Osteocyte (in vitro differentiated cells): ENCODE results near the gene C19orf38. TPM values are rescaled to one million over a fixed set of nuclear protein-coding genes. Genes with fewer than 3 reads are reported as not detected.

Experiments used
- DNase-seq: peaks from one replicate; pipeline ENCODE4 v3.0.0; 2021; ENCODE audit warnings: mixed read lengths; ENCODE audit not compliant: unreplicated experiment; ENCODE audit errors: extremely low spot score
- H3K27ac Mint-ChIP-seq: one replicate; pipeline ENCODE4 v1.8.0; 2021; ENCODE audit warnings: mild to moderate bottlenecking, mixed read lengths; ENCODE audit not compliant: unreplicated experiment
- H3K27me3 Mint-ChIP-seq: one replicate; pipeline ENCODE4 v1.8.0; 2021; ENCODE audit warnings: mixed read lengths; ENCODE audit not compliant: unreplicated experiment
- H3K36me3 Mint-ChIP-seq: one replicate; pipeline ENCODE4 v1.8.0; 2021; ENCODE audit warnings: mixed read lengths; ENCODE audit not compliant: unreplicated experiment
- H3K4me1 Mint-ChIP-seq: one replicate; pipeline ENCODE4 v1.8.0; 2021; ENCODE audit warnings: mixed read lengths; ENCODE audit not compliant: unreplicated experiment
- H3K4me3 Mint-ChIP-seq: one replicate; pipeline ENCODE4 v1.8.0; 2021; ENCODE audit warnings: mild to moderate bottlenecking, moderate library complexity, mixed read lengths; ENCODE audit not compliant: unreplicated experiment
- H3K9me3 Mint-ChIP-seq: one replicate; pipeline ENCODE4 v1.8.0; 2021; ENCODE audit warnings: mixed read lengths; ENCODE audit not compliant: unreplicated experiment
- CTCF ChIP-seq: fragments of 200-600 bp; sonication (generic); IDR thresholded peaks from 2 replicates; pipeline ENCODE4 v1.5.0; 2021; ENCODE audit warnings: antibody characterized with exemption, mild to moderate bottlenecking, moderate library complexity
- total RNA-seq: library from RNA; stranded (reverse); gene quantifications from 2 replicates; pipeline ENCODE4 v1.2.1, GENCODE V29; 2021

Gene C19orf38
- total RNA-seq, 1 donor from 2014 or later: 0.27 TPM

- Mint-ChIP-seq H3K27me3 (no peaks in the 10 kb centered on the region), H3K9me3 (no peaks in the 10 kb centered on the region), H3K4me3 (no peak overlapping the region), H3K36me3 (peaks cover 30% of the 10 kb centered on the region), H3K27ac (no peak overlapping the region), H3K4me1 (no peaks in the 10 kb centered on the region)
- no peak for DNase-seq
- no peak for TF ChIP-seq CTCF
Measured at GRCh38 chr19:10908380-10908960, 60.3 kb downstream of the C19orf38 start.

DNA sequence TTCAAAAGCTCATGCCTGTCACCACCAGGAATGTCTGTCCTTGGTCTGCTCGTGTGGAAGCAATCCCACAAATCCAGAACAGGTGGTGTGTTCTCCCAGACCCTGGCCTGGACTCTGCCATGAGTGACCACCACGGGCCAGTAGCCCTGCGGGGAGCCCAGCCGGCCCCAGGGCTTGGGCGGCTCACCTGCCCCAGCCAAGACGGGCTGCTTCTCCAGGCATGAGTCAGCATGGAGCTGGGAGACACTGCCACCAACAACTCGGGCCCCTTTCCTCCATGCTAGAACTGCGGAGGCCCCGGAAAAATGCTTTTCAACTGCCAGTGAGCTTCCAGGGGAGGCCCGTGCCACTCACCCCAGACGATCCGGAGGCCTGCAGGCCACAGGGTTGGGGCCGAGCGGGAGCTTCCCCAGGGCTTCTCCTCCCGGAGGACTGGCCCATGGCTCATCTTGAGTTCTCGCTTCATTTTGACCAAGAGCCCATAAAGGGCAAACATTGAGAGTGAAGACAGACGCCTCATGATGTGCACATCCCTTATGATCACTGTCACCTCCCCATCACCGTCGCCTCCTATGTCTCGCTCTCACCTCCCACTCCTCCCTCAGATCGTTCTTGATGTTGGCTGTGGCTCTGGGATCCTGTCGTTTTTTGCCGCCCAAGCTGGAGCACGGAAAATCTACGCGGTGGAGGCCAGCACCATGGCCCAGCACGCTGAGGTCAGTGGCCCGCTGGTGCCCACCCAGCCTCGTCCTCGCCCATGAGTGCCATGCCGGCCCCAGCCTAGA lies 63.6 kb downstream of the C19orf38 start:
- no peak overlapping the region for H3K27ac Mint-ChIP-seq
- peaks cover 29% of the 10 kb centered on the region for H3K36me3 Mint-ChIP-seq
- no peaks in the 10 kb centered on the region for H3K9me3 Mint-ChIP-seq
- no peaks in the 10 kb centered on the region for H3K27me3 Mint-ChIP-seq
- no peak for DNase-seq
- H3K4me3 Mint-ChIP-seq: no peak overlapping the region
- TF ChIP-seq CTCF: no peak
- H3K4me1 Mint-ChIP-seq: peaks cover 16% of the 10 kb centered on the region

- Mint-ChIP-seq H3K27ac (no peak overlapping the region), H3K4me1 (peaks cover 16% of the 10 kb centered on the region), H3K27me3 (no peaks in the 10 kb centered on the region), H3K4me3 (no peak overlapping the region), H3K36me3 (peaks cover 29% of the 10 kb centered on the region), H3K9me3 (no peaks in the 10 kb centered on the region)
- TF ChIP-seq CTCF: no peak
- DNase-seq: no peak
Measured at GRCh38 chr19:10912619-10913018, 64.4 kb downstream of the C19orf38 start.

DNA sequence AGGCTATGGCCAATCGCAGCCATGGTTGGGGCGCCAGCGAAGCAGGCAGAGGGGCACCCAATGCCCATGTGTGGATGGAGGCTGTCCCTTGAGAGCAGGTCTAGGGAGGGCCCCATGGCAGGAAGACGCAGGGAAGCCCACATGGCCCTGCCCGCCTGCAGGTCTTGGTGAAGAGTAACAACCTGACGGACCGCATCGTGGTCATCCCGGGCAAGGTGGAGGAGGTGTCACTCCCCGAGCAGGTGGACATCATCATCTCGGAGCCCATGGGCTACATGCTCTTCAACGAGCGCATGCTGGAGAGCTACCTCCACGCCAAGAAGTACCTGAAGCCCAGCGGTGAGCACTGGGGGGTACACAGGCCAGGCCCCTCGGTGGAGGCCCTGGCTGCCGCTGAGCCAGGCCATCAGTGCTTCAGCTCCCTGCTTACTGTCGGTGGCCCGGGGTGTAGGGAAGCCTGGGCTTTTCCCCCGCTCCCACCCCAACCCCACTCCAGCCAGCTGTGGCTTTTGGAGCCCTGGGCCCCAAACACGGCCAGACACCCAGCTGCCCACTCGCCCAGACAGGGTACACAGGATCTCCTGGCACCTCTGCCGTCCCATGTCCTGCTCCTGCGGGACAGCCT lies 65.6 kb downstream of the C19orf38 start:
- H3K27ac Mint-ChIP-seq: no peak overlapping the region
- H3K27me3 Mint-ChIP-seq: no peaks in the 10 kb centered on the region
- no peak for TF ChIP-seq CTCF
- no peak overlapping the region for H3K4me3 Mint-ChIP-seq
- peaks cover 16% of the 10 kb centered on the region for H3K4me1 Mint-ChIP-seq
- H3K9me3 Mint-ChIP-seq: no peaks in the 10 kb centered on the region
- H3K36me3 Mint-ChIP-seq: peaks cover 20% of the 10 kb centered on the region
- no peak for DNase-seq
